ENCODE results near the gene SULT1C2.

SULT1C2 gene

DNA sequence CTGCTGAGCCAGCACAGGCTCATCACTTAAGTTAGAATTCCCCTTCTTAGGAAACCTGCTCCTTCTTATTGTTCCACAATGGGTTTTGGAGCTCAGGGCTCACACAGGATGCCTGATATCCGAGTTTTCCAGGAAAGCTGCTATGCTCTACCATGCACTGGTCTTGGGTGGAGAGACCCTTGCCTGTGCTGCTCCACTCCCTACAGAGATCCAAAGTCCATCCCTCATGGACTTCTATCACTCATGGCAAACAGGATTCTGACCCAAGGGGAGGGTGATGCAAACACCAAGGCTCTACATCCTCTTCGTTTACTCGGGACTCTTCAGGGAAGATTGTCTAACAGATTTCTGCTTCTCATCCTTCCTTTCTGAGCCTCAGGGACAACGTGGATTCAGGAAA is 5.2 kb downstream of the SULT1C2 start:
- DNase-seq (ENCODE audit: low read depth, low spot score) = no peak

DNA sequence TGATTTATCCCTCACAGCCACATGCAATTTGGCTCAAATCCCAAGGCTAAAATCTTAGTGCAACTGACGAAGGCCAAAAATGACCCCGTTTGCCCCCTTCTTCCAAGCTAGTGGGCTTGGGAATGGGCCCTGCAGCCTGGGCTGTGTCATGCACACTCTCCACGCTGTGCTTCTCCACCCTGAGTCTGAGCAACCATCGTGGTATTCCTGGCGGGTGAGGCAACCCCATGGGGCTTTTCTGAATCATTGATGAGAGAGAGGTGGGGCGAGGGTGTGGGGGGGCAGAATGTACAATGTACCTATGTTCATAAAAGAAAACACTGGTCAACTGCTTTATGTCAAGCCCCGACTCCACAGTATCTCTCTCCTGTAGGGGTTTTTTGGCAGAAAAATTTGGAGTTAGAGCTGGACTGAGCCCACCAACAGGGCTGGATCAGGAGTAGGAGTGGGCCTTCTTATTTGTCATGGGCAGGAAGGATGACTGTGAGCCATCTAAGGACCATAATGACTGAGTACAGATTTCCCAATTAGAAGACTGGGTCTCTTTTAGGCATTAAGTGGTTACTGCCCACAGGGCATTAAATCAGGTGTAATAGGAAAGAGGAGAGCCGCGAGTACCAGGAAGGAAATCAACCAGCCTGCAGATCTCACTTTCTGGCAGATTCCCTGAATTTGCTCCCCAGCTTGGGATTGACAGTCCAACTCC is 8.9 kb downstream of the SULT1C2 start:
- DNase-seq (ENCODE audit: low read depth, low spot score) = no peak

DNA sequence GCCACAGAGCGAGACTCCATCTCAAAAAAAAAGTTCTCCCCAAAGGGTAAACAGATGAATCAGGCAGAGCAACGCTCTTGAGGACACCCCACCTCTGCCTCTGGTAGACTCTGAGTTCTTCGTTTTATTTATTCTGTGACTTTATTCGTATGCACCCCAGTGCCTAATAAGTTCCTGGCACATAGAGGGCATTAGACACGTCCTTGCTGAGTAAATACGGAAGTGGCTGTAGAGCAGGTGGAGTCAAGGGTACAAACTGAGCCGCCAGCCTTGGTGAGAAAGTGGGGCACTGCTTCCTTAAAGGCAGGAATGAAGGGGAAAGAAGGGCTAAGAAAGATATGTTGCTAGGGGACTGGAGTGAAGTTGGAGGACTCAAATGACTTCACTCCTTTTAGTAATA is 12.9 kb downstream of the SULT1C2 start:
- no peak for DNase-seq (ENCODE audit: low read depth, low spot score)

DNA sequence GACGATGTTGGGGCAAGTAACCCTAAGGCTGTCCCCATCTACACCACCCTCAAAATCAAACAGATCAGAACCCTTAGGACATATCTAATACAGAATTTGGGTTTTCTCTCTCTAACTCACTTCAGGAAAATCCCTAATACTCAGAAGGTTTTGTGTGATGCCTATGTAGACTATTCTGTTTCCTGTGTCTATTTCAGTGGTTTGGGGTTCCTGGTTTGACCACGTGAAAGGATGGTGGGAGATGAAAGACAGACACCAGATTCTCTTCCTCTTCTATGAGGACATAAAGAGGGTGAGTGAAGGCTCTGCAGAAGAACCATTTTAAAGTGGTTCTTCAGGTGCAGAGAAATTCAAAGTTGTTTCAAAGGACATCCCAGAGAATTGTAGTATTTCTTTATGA is 16.3 kb downstream of the SULT1C2 start:
- no peak for DNase-seq (ENCODE audit: low read depth, low spot score)

DNA sequence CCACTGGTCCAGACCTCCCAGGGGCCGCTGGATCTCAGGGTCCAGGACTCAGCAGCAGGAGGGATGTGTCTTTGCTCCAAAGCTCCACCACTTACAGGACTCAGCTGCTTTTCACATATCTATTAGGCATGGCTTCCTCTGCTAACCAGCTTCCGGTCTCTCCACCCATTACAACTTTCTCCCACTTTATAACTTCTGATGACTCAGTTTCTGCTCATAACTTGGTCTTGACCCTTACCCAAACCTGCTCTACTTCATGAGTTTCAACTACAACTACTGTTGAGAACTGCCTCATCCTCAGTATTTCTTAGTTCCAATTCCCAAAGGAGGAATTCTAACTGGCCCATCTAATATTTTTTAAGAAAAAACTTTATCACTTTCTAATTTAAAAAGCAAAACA is 17.2 kb downstream of the SULT1C2 start:
- no peak for DNase-seq (ENCODE audit: low read depth, low spot score)

DNA sequence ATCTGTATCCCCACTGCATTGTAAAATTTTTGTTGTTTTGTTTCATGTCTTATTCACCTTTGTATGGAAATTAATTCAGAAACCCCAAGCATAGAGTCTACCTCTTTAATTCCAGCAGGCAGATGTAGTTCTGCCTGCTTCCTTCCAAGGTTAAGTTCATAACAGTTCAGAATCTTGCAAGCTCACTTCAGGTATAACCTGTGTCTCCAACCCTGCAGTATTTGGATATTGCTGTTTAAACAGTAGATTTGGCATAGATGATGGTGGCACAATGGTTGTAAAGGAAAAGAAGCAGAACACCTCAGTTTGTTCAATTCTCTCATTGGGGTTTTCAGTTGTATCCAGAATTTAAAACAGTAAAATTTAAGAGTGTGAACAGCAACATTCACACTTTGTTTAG is 21.2 kb downstream of the SULT1C2 start:
- no peak for DNase-seq (ENCODE audit: low read depth, low spot score)

DNA sequence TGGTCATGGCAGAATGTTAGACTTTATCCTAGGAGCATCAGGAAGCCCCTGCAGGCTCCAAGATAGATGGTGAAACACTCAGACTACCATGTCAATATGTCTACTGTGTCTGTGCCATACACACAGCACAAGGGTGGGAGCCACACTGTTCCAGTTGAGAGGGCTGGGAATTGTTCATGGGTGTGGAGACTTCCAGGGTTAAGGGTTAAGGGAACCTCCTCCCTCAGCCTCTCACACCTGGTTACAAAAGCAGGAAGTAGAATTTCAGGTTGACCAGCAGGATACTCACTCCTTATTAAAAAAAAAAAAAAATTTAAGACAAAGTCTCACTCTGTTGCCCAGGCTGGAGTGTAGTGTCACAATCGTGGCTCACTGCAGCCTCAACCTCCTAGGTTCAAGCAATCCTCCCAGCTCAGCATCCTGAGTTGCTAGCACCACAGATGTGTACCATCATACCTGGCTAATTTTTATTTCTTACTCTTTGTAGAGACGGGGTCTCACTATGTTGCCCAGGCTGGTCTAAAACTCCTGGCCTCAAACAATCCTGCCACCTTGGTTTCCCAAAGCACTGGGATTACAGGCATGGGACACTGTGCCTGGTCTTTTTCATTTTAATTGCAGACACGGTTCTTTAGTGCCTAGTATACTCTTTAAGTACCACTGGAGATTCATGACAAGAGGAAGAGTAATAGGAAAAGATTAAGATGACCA is 26.0 kb downstream of the SULT1C2 start:
- DNase-seq (ENCODE audit: low read depth, low spot score) = no peak

DNA sequence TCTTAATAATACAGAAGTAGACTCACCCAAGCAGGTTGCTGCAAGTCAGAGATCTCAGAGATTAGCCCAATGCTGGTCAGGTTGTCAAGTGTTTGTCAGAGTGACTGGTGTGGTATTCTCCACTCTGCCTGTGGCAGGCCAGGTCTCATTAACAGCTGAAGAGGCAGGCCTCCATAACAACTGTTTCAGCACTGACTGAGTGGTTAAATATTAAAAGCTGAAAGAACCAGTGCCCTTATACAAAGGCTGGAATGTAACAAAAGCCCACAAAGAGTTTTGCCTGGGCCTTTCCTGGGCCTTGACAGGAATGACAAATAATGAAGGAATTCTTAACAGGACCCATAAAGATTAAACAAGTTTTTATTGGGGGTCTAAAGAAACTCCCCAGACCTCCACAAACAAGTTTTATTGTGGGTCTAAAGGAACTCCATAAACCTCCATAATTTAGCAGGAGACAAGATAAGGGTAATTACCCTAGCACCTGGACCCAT is 26.8 kb downstream of the SULT1C2 start:
- no peak for DNase-seq (ENCODE audit: low read depth, low spot score)

DNA sequence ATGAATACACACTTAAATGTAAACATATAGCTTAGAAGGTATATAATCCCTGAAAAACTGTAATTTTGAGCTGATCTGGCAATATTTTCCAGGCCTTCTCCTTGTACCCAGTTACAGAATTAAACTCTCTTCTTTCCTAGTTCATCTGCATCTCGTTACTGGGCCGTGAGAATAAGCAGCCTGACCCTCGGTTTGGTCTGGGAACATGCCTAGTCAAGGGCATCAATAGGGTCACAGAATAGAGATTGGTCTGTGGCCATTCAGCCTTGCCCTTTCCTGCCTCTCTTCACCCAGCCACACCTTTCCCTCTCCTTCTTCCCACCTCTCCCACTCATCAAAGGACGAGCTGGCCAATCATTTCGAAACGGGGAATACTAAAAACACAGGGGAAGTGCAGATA is 27.3 kb downstream of the SULT1C2 start:
- no peak for DNase-seq (ENCODE audit: low read depth, low spot score)

DNA sequence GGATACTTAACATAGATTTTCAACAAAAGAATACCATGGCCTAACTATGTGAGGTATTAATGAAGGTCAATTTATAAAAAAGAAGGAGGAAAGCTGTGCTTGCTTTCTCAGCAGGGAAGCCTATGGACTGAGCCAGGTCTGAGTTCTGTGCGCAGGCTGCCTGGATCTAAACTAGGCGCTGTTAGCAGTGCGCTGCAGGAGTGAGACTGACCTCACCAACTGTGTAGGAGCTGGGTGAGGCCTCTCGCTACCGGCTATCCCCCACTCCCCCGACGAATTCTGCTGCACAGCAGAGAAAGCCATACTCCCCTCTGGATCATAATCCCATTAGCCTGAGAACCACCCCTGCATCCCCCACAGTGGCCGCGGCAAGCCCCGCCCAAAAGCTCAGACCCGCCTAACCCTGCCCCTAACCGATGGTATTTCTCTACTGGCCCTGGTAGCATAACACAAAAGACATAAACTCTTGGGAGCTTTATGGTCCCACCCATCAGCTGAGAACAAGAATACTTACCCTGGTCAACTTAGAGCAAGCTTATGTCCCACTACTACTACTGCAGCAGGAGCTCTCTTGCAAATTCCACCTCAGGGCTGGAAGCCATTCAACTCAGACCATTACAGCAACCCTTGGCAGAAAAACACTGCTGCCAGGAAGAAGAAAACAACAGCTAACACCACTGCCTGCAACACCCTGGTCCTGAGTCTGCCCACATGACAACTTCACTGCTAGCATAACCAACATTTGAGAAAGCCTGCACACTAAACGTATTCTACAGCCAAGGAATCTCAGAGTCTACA is 28.0 kb downstream of the SULT1C2 start:
- no peak for DNase-seq (ENCODE audit: low read depth, low spot score)

DNA sequence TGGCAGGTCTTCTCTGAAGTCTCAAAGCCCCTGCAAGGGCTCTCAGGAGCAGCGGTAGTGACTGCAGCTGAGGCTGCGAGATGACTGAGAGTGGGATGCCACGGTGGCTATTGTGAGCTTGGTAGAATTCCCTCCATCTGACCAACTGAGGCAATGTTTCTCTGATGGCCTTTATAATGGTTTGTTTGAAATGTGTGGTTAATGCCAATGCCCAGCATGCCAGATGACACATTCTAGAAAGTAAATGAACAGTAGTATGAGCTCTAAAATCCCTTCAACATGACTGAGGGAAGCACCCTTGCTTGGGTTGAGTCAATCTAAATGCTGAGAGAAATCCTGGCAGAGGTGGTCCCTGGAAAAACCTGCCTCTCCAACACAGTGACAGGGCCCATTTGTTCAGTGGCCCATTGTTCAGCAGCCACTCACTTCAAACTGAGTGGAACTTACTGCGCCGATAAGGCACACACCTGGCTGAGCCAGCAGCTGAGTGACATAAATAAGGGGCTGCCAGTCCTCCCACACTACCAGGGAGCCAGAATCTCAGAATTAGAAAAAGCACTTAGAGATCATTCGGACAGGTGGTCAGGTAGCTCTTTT is 31.7 kb downstream of the SULT1C2 start:
- DNase-seq (ENCODE audit: low read depth, low spot score) = no peak

DNA sequence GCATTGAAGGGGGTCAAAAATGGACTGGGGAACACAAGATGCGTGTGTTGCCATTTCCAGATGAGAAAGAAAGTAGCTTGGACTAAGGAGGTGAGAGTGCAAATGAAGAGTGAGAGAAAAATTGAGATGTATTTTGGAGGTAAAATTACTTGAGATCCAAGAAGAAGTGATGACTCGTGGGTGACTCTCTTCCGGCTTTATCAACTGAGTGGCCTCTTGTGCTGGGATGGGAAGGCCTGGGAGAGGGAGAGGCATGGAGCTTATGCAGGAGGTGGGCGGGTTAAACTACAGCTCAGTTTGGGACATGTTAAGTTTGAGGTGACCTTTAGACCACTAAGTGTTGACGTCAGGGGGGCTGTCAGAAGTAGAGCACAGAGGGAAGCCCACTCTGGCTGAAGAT is 34.9 kb downstream of the SULT1C2 start:
- DNase-seq (ENCODE audit: low read depth, low spot score) = no peak

DNA sequence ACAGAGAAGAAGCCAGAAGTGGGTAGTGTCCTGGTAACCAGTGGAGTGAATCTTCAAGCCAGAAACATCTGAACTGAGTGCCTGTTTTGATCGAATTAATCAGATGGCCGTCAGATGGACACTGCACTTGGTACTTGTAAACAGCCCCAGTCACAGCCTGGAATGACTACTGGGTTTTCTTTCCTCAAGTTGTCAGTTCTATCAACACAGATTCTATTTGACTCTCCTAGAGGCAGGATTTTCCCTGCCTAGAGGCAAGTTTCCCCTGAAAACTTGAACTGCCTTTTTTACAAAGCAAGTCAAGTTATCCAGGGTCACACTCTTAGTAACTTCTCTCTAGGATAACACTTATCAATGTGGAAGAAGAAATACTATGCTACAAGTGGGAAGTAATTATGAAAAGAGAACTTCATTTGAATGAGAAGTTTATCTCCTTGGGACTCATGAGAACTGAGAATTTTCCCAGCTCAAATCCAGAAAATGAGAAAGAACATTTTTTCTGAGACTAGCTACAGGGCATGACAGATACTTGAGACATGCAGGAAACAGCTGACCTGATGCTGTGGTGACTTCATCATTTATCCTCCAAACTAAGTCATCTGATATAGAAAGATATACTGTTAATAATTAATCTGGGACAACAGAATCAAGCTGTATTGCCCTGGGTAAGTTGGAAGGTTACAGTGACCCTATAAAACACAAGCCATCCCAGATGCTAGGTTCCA is 36.0 kb downstream of the SULT1C2 start:
- DNase-seq (ENCODE audit: low read depth, low spot score) = no peak

DNA sequence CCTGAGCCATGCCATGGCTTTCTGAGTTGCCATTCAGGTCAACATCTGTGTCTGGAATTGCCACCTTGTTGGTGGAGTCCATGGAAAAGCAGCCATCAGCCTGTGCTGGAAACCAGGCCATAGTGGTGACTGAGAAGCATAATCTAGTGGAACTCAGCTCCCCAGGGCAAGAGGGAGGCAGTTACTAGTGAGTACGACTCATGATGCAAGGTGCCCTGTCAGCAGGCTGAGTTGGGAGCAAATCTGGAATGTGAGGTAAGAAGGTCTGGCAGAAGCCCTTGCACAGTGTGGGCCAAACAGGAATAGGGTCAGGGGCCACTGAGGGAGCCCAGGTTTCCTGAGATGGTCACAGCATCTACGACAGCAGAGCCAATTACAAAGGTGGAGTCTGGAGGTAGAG is 37.1 kb downstream of the SULT1C2 start:
- DNase-seq (ENCODE audit: low read depth, low spot score) = no peak

DNA sequence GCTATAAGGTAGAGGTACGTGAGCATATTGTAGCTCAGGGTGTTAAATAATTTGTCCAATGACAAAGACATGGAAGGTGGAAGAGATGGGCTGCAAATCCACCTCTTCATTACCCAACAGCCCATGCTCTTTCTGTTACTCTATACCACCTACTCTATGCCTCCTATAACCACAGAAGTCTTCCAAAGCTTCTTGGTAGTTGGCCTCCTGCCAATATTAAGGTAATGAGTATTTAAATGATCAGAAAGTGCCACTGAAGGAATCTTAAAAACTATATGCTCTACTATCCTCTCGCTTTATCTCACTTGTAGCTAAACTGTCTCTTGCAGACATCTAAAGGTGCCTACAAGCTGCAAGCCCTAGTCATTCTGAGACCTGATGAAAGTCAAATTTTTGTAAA is 41.1 kb downstream of the SULT1C2 start:
- no peak for DNase-seq (ENCODE audit: low read depth, low spot score)

DNA sequence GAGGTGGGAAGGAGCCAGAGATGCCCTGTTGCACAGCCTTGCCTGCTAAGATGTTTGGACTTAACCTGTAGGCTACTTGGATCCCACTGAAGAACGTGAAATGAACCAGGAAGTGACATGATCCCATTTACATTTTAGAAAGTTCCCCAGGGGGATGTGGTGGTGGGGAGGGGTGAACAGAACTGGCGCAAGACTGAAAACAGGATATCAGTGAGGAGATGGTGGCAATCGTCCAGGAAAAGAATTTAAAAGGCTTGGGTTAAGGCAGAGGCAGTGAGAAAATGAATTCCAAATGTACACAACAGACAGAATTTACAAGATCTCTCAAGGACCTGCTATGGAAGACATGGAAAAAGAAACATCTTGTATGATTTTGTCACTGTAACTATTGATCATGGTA is 42.3 kb downstream of the SULT1C2 start:
- no peak for DNase-seq (ENCODE audit: low read depth, low spot score)

DNA sequence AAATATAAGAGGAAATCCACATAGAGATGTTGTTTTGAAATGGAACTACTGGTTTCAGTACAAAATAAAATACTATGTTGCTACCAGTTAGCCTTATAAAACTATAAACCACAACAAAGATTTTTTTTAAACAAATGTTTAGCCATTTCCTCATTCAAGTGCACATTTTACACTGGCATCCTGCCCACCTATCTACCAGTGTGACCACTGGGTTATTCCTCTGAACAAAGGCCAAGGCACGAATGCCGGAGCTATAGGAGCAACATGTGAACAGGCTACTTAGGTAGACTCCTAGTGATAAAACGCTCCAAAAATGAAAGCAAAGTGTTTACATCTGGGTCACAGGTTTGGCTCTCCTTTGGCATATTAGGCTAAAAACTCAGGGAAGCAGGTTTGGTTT is 57.3 kb downstream of the SULT1C2 start:
- DNase-seq (ENCODE audit: low read depth, low spot score) = no peak

DNA sequence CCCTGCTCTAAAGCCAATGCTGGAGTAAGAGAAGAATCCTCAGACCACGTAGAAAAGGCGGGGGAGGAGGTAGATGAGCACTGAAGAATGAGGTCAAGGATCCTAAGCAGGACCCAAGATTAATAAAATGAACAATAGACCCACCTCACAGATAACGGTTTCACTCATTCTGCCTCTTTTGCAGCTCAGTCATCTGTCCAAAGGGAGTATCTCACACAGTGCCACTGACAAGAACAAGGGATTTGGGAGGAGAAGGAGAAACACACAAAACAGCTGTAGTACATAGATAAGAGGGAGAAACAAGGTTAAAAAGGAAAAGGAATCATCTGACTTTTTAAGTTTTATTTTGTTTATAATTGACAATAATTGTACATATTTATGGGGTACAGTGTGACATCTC is 58.1 kb downstream of the SULT1C2 start:
- DNase-seq (ENCODE audit: low read depth, low spot score) = no peak

DNA sequence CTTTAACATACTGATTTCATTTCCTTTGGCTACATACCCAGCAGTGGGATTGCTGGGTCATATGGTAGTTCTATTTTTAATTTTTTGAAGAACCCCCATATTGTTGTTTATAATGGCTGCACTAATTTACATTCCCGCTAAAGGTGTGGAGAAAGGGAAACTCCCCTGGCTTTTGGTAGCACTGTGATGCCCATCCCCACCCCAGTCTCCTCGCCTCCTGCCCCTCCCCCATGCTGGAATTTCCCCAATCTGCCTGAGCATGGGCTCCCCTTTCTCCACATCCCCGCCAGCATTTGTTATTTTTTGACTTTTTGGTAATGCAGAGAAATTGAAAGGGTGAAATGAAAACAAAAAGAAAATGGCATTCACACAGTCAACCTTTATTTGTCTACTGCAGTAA is 59.1 kb downstream of the SULT1C2 start:
- no peak for DNase-seq (ENCODE audit: low read depth, low spot score)

DNA sequence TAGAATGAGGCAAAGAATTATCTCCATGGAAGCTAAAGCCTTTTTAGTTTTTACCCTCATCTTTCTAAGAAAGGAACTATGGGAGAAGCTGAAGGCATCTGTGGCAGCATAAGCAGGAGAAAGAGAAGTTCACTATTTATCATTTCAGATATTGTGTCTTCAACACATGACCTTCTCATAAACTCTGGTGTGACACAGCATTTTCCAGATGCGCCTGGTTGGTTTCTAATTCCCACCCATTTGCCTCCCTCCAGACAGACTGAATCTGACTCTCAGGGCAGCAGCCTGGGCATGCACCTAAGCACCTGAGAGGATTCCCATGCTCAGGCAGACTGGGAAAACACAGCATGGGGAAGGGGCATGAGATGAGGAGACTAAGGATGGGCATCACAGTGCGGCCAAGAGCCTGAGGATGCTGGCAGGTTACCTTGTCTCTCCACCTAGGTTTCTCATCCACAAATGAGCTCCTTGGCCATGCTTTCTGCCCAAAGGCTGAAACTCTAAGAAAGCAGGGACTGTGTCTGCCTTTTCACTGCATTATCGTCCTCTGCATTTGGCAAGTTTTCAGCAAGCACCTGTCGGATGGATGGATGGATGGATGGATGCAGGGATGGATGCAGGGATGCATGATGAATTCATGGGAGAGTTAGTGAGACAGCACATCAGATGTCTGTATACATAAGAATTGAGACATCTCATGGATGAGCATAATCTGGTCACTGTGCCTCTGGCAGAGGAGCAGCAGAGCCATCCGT is 60.3 kb downstream of the SULT1C2 start:
- DNase-seq (ENCODE audit: low read depth, low spot score) = no peak

DNA sequence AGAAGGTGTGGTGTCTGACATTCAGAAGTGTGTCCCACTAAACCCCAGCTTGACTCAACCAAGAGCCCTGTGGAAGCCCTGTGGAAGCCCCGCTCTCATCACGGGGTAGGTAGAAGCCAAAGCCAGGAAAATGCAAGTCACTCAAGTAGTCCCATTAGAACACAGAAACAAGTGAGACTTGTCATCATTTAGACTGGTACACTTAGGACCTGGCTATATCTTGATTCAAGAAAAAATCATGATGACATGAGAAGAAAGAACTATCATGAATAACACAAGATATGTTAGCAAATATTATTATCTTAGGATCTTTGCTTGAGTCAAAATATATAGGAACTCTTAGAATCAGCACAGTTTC is 60.9 kb downstream of the SULT1C2 start:
- DNase-seq (ENCODE audit: low read depth, low spot score) = no peak
